NCI-H526 (cell line): ENCODE results near the gene FZR1.

Experiments used
- DNase-seq, 2 experiments: peaks; one replicate each; lab custom pipeline; 2025; lab: John Stamatoyannopoulos, UW

Gene FZR1

GRCh38 chr19:3531716-3532115, 25.6 kb downstream of the FZR1 start:
- no peak for DNase-seq

- no peak for DNase-seq
Measured at GRCh38 chr19:3532154-3532786, 26.2 kb downstream of the FZR1 start.

- DNase-seq: no peak
Measured at GRCh38 chr19:3533033-3533432, 26.9 kb downstream of the FZR1 start.

- DNase-seq: no peak
Measured at GRCh38 chr19:3533563-3534216, 27.6 kb downstream of the FZR1 start.

- DNase-seq: no peak
Measured at GRCh38 chr19:3534375-3535234, 28.5 kb downstream of the FZR1 start.

- no peak for DNase-seq
Measured at GRCh38 chr19:3535235-3535535, 29.1 kb downstream of the FZR1 start.

- DNase-seq: no peak
Measured at GRCh38 chr19:3535563-3535965, 29.5 kb downstream of the FZR1 start.

GRCh38 chr19:3535981-3536380, 29.9 kb downstream of the FZR1 start:
- no peak for DNase-seq

- DNase-seq: no peak
Measured at GRCh38 chr19:3536429-3537100, 30.5 kb downstream of the FZR1 start.

- DNase-seq: no peak
Measured at GRCh38 chr19:3537101-3537437, 31.0 kb downstream of the FZR1 start.

GRCh38 chr19:3537438-3538240, 31.5 kb downstream of the FZR1 start:
- no peak for DNase-seq

- DNase-seq: no peak
Measured at GRCh38 chr19:3538258-3538929, 32.3 kb downstream of the FZR1 start.

- no peak for DNase-seq
Measured at GRCh38 chr19:3538965-3539755, 33.0 kb downstream of the FZR1 start, which contains the start of gene TEKTIP1. Gene TEKTIP1 (plus strand): TSS chr19:3539174. CDS start chr19:3539178, 4 bp downstream.

- DNase-seq: no peak
Measured at GRCh38 chr19:3539756-3540118, 33.6 kb downstream of the FZR1 start.

GRCh38 chr19:3543150-3544057, 37.3 kb downstream of the FZR1 start:
- DNase-seq: no peak

- DNase-seq: no peak
Measured at GRCh38 chr19:3544058-3544376, 37.9 kb downstream of the FZR1 start.

- DNase-seq: peak in 1 of 2 experiments; percentile 58
Measured at GRCh38 chr19:3544742-3545668, 38.9 kb downstream of the FZR1 start.

- no peak for DNase-seq
Measured at GRCh38 chr19:3545669-3546034, 39.5 kb downstream of the FZR1 start.

- DNase-seq: no peak
Measured at GRCh38 chr19:3546119-3546518, 40.0 kb downstream of the FZR1 start.
